HepG2 (cell line): Measurements from ENCODE around the gene GMFB. TPM values are rescaled to one million over a fixed set of nuclear protein-coding genes. Genes with fewer than 3 reads are reported as not detected.
A peak's percentile ranks its signal among the peaks of the same experiment; 100 is the strongest.

Source experiments
- FLYWCH1 ChIP-seq: sonication (generic); formaldehyde crosslinking; IDR thresholded peaks from 2 replicates; pipeline ENCODE4 v1.8.1; 2023; ENCODE audit warnings: mild to moderate bottlenecking, missing genetic modification reagents
- LBX2 ChIP-seq: sonication (generic); formaldehyde crosslinking; IDR thresholded peaks from 2 replicates; pipeline ENCODE4 v1.5.0; 2020; ENCODE audit warnings: missing genetic modification reagents, mild to moderate bottlenecking, borderline replicate concordance
- ZBTB40 ChIP-seq, 2 experiments: fragments of 450-650 bp in 1 of 2; sonication (generic) in 1 of 2; formaldehyde crosslinking in 1 of 2; IDR thresholded peaks; 2 replicates each; pipeline versions ENCODE4 v1.6.1 to v1.8.0; 2016 to 2022; ENCODE audit warnings: antibody characterized with exemption in 1 of 2, mild to moderate bottlenecking in 1 of 2, missing genetic modification reagents in 1 of 2
- ZNF10 ChIP-seq: sonication (generic); formaldehyde crosslinking; IDR thresholded peaks from 2 replicates; pipeline ENCODE4 v1.4.0; 2020; ENCODE audit warnings: mild to moderate bottlenecking, low read depth, missing genetic modification reagents, borderline replicate concordance
- ZNF280D ChIP-seq: sonication (generic); formaldehyde crosslinking; IDR thresholded peaks from 2 replicates; pipeline ENCODE4 v1.5.1; 2020; ENCODE audit warnings: mild to moderate bottlenecking, missing genetic modification reagents
- ZNF281 ChIP-seq: sonication (generic); formaldehyde crosslinking; IDR thresholded peaks from 2 replicates; pipeline ENCODE4 v1.4.0; 2020; ENCODE audit warnings: missing genetic modification reagents, borderline replicate concordance
- ZNF33A ChIP-seq: sonication (generic); formaldehyde crosslinking; IDR thresholded peaks from 2 replicates; pipeline ENCODE4 v1.5.1; 2020; ENCODE audit warnings: missing genetic modification reagents, mild to moderate bottlenecking, moderate library complexity, borderline replicate concordance
- ZNF530 ChIP-seq: sonication (generic); formaldehyde crosslinking; IDR thresholded peaks from 2 replicates; pipeline ENCODE4 v1.5.0; 2020; ENCODE audit warnings: low read depth, mild to moderate bottlenecking, missing genetic modification reagents
- ZNF691 ChIP-seq: sonication (generic); formaldehyde crosslinking; IDR thresholded peaks from 2 replicates; pipeline ENCODE4 v1.4.0; 2020; ENCODE audit warnings: missing genetic modification reagents, low read depth, mild to moderate bottlenecking, borderline replicate concordance
- polyA plus RNA-seq, 8 experiments: library from polyadenylated mRNA; depleted of rRNA in 3 of 8; stranded (reverse) in 7 of 8; unstranded in 1 of 8; fragments of >200 nt; fragmentation: Illumina TruSeq in 4 of 8; extraction: Trizol in 4 of 8; gene quantifications; 2 replicates each; pipeline versions ENCODE4 v1.2.1 to v1.2.3, GENCODE V29; 2011 to 2016; ENCODE audit warnings: low read depth in 4 of 8, missing spikeins in 1 of 8, mixed read lengths in 1 of 8; ENCODE audit not compliant: insufficient read depth in 1 of 8
- total RNA-seq, 5 experiments: library from RNA; depleted of rRNA; stranded (reverse); fragments of >200 nt; fragmentation: Illumina TruSeq; extraction: Trizol; gene quantifications; 2 replicates each; pipeline ENCODE4 v1.2.3, GENCODE V29; 2016; ENCODE audit warnings: low read depth in 1 of 5

GMFB gene
- total and polyA plus RNA-seq, 2 of the 13 experiments (the other 11 are each of a cell fraction or from before 2014, with no cell fraction given) = 17.3 to 68.2 TPM

GRCh38 chr14:54509546-54510501 lies 21.0 kb upstream of the GMFB start, which contains the start of gene CGRRF1 (continued):
- TF ChIP-seq ZBTB40 (IDR thresholded peaks at IDR 0.05) (no peak), ZBTB40 (CRISPR knock-in tag; IDR thresholded peaks at IDR 0.05) (peak; percentile 51; the same call in 1 of the 2 replicates), ZNF10 (CRISPR knock-in tag) (no peak), FLYWCH1 (CRISPR knock-in tag) (no peak), ZNF530 (CRISPR knock-in tag) (no peak), ZNF280D (CRISPR knock-in tag) (peak; percentile 70; the same call in 1 of the 2 replicates), ZNF33A (CRISPR knock-in tag) (no peak), ZNF691 (CRISPR knock-in tag) (peak; percentile 39; the same call in 1 of the 2 replicates), ZNF281 (CRISPR knock-in tag) (no peak), LBX2 (CRISPR knock-in tag) (no peak)
